Measurements from ENCODE around the gene KCNIP4. TPM values are rescaled to one million over a fixed set of nuclear protein-coding genes. Genes with fewer than 3 reads are reported as not detected.

Gene KCNIP4
- polyA plus RNA-seq, 3 donors, result 0.09 to 0.25 TPM; not detected in 1

GRCh38 chr4:21973850-21974249, 25.3 kb upstream of the KCNIP4 start:
- intact Hi-C loops (cut with micrococcal nuclease), result no loop called here
- TF ChIP-seq CTCF (IDR thresholded peaks at IDR 0.05), result no peak
- H3K9me3 Mint-ChIP-seq, result peaks cover 0 to 4% (median 0%) of the 10 kb centered on the region in 7 donors
- no peaks in the 10 kb centered on the region for H3K36me3 Mint-ChIP-seq
- H3K4me3 Mint-ChIP-seq, result no peak overlapping the region
- no peak for DNase-seq
- WGBS (ENCODE audit: insufficient coverage), result no CpG with 5 or more reads among the region's 3 CpGs
- Histone ChIP-seq H3K4me3 (replicated peaks in 1 of 3; ENCODE audit: low read depth in 2 of 3, low read length in 3 of 3) (no peak overlapping the region), H3K4me1 (ENCODE audit: control insufficient read depth in 1 of 2, insufficient read depth in 2 of 2, low read length in 2 of 2) (no peaks in the 10 kb centered on the region), H3K9ac (ENCODE audit: insufficient read depth, low read length, poor library complexity, severe bottlenecking) (no peak overlapping the region), H3K79me2 (ENCODE audit: insufficient read depth, low read length) (no peaks in the 10 kb centered on the region), H3K9me3 (replicated peaks in 1 of 2; ENCODE audit: control insufficient read depth in 1 of 2, insufficient read depth in 1 of 2, low read length in 2 of 2) (no peaks in the 10 kb centered on the region), H3K36me3 (replicated peaks in 1 of 2; ENCODE audit: control insufficient read depth in 1 of 2, insufficient read depth in 2 of 2, low read length in 2 of 2) (no peaks in the 10 kb centered on the region), H3K27me3 (ENCODE audit: control insufficient read depth in 2 of 2, insufficient read depth in 2 of 2, low read length in 2 of 2) (no peaks in the 10 kb centered on the region), H3K4me2 (replicated peaks; ENCODE audit: extremely low read depth, low read length, poor library complexity, severe bottlenecking) (no peak overlapping the region), H4K20me1 (ENCODE audit: insufficient read depth, low read length) (no peaks in the 10 kb centered on the region), H2AFZ (ENCODE audit: insufficient read depth, low read depth, low read length, poor library complexity, severe bottlenecking) (no peak overlapping the region), H3K27ac (ENCODE audit: low read depth in 1 of 2, low read length in 2 of 2) (no peak overlapping the region)
- no peaks in the 10 kb centered on the region for H3K27me3 Mint-ChIP-seq (ENCODE audit: low read depth in 3 of 3)
- no peaks in the 10 kb centered on the region for H3K4me1 Mint-ChIP-seq
- no peak overlapping the region for H3K27ac Mint-ChIP-seq

- Mint-ChIP-seq H3K36me3 (no peaks in the 10 kb centered on the region), H3K4me3 (no peak overlapping the region), H3K9me3 (peaks cover 0 to 4% (median 0%) of the 10 kb centered on the region in 7 donors), H3K4me1 (no peaks in the 10 kb centered on the region), H3K27me3 (ENCODE audit: low read depth in 3 of 3) (no peaks in the 10 kb centered on the region), H3K27ac (no peak overlapping the region)
- no peak overlapping the region for H3K27ac ChIP-seq (ENCODE audit: low read depth in 1 of 2, low read length in 2 of 2)
- no peak for TF ChIP-seq CTCF (IDR thresholded peaks at IDR 0.05)
- H3K36me3 ChIP-seq (replicated peaks in 1 of 2; ENCODE audit: control insufficient read depth in 1 of 2, insufficient read depth in 2 of 2, low read length in 2 of 2), result no peaks in the 10 kb centered on the region
- no peaks in the 10 kb centered on the region for H4K20me1 ChIP-seq (ENCODE audit: insufficient read depth, low read length)
- no peak overlapping the region for H3K4me3 ChIP-seq (replicated peaks in 1 of 3; ENCODE audit: low read depth in 2 of 3, low read length in 3 of 3)
- DNase-seq, result no peak
- no peak overlapping the region for H3K9ac ChIP-seq (ENCODE audit: insufficient read depth, low read length, poor library complexity, severe bottlenecking)
- H3K79me2 ChIP-seq (ENCODE audit: insufficient read depth, low read length), result no peaks in the 10 kb centered on the region
- intact Hi-C loops (cut with micrococcal nuclease), result no loop called here
- H3K27me3 ChIP-seq (ENCODE audit: control insufficient read depth in 2 of 2, insufficient read depth in 2 of 2, low read length in 2 of 2), result no peaks in the 10 kb centered on the region
- no peak overlapping the region for H3K4me2 ChIP-seq (replicated peaks; ENCODE audit: extremely low read depth, low read length, poor library complexity, severe bottlenecking)
- WGBS (ENCODE audit: insufficient coverage), result 89% methylated on average over 1 of the region's 3 CpGs
- H3K9me3 ChIP-seq (replicated peaks in 1 of 2; ENCODE audit: control insufficient read depth in 1 of 2, insufficient read depth in 1 of 2, low read length in 2 of 2), result no peaks in the 10 kb centered on the region
- no peak overlapping the region for H2AFZ ChIP-seq (ENCODE audit: insufficient read depth, low read depth, low read length, poor library complexity, severe bottlenecking)
- no peaks in the 10 kb centered on the region for H3K4me1 ChIP-seq (ENCODE audit: control insufficient read depth in 1 of 2, insufficient read depth in 2 of 2, low read length in 2 of 2)
Measured at GRCh38 chr4:21964762-21965319, 16.3 kb upstream of the KCNIP4 start.

Measured in CD14-positive monocyte (primary cell).